Sigmoid colon (tissue), 7 donors: ENCODE measurements around the gene STXBP3. TPM values are rescaled to one million over a fixed set of nuclear protein-coding genes. Genes with fewer than 3 reads are reported as not detected.
A peak's percentile ranks its signal among the peaks of the same experiment; 100 is the strongest.

ENCODE experiments used
- DNase-seq: peaks from one replicate; pipeline ENCODE4 v3.0.0-alpha.2; 2019
- H3K27ac ChIP-seq, 4 donors: fragments of 200-600 bp; sonication (generic); one replicate each; pipeline ENCODE4 v1.5.1; 2016 to 2019; ENCODE audit warnings: mild to moderate bottlenecking in 1 of 4
- H3K27me3 ChIP-seq, 3 donors: fragments of 200-600 bp; sonication (generic); one replicate each; pipeline ENCODE4 v1.5.1; 2019; ENCODE audit warnings: mild to moderate bottlenecking in 1 of 3
- H3K36me3 ChIP-seq, 4 donors: fragments of 200-600 bp; sonication (generic); one replicate each; pipeline ENCODE4 v1.5.1; 2016 to 2019
- H3K4me1 ChIP-seq, 4 donors: fragments of 200-600 bp; sonication (generic); one replicate each; pipeline ENCODE4 v1.5.1; 2017 to 2019
- H3K4me3 ChIP-seq, 4 donors: fragments of 200-600 bp; sonication (generic); one replicate each; pipeline ENCODE4 v1.5.1; 2017 to 2019; ENCODE audit warnings: mild to moderate bottlenecking in 2 of 4, moderate library complexity in 1 of 4
- H3K9me3 ChIP-seq, 4 donors: fragments of 200-600 bp in 3 of 4; sonication (generic) in 3 of 4; one replicate each; pipeline versions ENCODE4 v1.5.1 to v1.6.1; 2013 to 2019
- EP300 ChIP-seq, 4 donors: sonication (generic); formaldehyde crosslinking; IDR thresholded peaks; one replicate each; pipeline ENCODE4 v1.6.1; 2017; ENCODE audit warnings: antibody characterized with exemption in 4 of 4
- POLR2A ChIP-seq, 2 donors: fragments of 450-650 bp; IDR thresholded peaks; one replicate each; pipeline ENCODE4 v1.6.1; 2016; ENCODE audit warnings: antibody characterized with exemption in 2 of 2, mild to moderate bottlenecking in 2 of 2, moderate library complexity in 2 of 2
- POLR2AphosphoS5 ChIP-seq, 4 donors: sonication (generic); formaldehyde crosslinking; IDR thresholded peaks; one replicate each; pipeline ENCODE4 v1.6.1; 2017; ENCODE audit warnings: antibody characterized with exemption in 4 of 4
- WGBS, 2 donors: extraction: QIAGEN DNeasy Blood & Tissue Kit; methylation state at CpG; one replicate each; pipeline ENCODE4 v1.1.7; 2013; 5-methylcytosine and 5-hydroxymethylcytosine counted together
- intact Hi-C: fragments of 100-400 bp; cut with DNase I; formaldehyde crosslinking; loops from one replicate; pipeline ENCODE4 v1.15.1; 2023
- polyA plus RNA-seq, 3 donors: library from polyadenylated mRNA; stranded (reverse); fragments of 200-250 nt; gene quantifications; one replicate each; pipeline ENCODE4 v1.2.3, GENCODE V29; 2013
- total RNA-seq, 4 donors: library from RNA; depleted of rRNA; stranded (reverse); fragments of >200 nt; gene quantifications; one replicate each; pipeline ENCODE4 v1.1.0, GENCODE V29; 2016
- TF ChIP-seq, protein P1 (sequence below), 4 experiments: fragments of 450-650 bp in 3 of 4; fragments of 200-600 bp in 1 of 4; IDR thresholded peaks; one replicate each; pipeline ENCODE4 v1.5.1; 2016 to 2019; ENCODE audit warnings: antibody characterized with exemption in 4 of 4, mild to moderate bottlenecking in 3 of 4, moderate library complexity in 2 of 4
- donor health status: healthy with polysubstance abuse.
- donor health status: Bipolar disorder and iron deficiency.
- donor health status: healthy.

The STXBP3 gene
- total and polyA plus RNA-seq, 7 donors, result 30.3 to 105 (median 60.1) TPM

DNA sequence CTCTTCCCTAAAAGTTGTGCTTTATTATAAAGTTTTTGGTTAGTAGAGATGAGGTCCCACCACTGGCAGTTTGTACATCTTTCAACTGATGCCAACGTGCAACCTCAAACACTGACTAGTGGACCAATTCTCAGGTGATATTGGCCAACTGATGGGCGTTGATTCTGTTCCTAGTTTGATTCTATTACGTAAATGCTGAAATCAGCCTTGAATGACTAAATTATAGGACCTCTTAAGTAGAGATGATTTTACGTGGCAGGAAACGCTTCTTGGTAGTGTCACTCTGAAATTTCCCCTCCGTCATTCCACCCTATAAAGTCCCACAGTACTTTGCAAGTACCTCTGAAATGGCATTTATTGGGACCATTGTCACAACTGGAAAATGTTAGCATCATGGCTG, 42.5 kb upstream of the STXBP3 start:
- TF ChIP-seq POLR2AphosphoS5 (IDR thresholded peaks at IDR 0.05), result no peak
- TF ChIP-seq, protein P1, sequence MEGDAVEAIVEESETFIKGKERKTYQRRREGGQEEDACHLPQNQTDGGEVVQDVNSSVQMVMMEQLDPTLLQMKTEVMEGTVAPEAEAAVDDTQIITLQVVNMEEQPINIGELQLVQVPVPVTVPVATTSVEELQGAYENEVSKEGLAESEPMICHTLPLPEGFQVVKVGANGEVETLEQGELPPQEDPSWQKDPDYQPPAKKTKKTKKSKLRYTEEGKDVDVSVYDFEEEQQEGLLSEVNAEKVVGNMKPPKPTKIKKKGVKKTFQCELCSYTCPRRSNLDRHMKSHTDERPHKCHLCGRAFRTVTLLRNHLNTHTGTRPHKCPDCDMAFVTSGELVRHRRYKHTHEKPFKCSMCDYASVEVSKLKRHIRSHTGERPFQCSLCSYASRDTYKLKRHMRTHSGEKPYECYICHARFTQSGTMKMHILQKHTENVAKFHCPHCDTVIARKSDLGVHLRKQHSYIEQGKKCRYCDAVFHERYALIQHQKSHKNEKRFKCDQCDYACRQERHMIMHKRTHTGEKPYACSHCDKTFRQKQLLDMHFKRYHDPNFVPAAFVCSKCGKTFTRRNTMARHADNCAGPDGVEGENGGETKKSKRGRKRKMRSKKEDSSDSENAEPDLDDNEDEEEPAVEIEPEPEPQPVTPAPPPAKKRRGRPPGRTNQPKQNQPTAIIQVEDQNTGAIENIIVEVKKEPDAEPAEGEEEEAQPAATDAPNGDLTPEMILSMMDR (IDR thresholded peaks at IDR 0.05), result no peak
- TF ChIP-seq POLR2A (IDR thresholded peaks at IDR 0.05), result no peak
- no peak for TF ChIP-seq EP300 (IDR thresholded peaks at IDR 0.05)

DNA sequence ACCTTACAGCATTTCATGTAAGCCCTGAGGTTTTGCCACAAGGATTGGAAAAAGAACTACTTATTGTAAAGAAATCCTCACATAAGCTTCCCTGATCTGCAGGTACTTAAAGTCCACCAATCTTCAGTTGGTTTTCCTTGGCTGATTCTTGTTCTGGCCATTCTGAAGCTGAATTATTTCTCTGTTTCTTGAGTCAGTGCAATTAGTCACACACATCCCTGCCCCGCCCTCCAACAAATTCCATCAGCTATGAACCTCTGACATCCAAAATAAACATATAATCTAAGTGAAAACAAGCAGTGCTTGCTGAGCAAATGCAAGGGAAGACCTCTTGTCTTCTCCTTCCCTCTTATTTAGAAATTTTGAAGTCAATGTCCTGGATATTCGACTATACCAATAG, 42.0 kb upstream of the STXBP3 start:
- intact Hi-C loops, result no loop called here

More for the DNA sequence above, 42.5 kb upstream of the STXBP3 start:
- intact Hi-C loops, result no loop called here
- peaks cover 0 to 13% (median 10%) of the 10 kb centered on the region in 4 donors for H3K4me1 ChIP-seq
- no peak overlapping the region for H3K4me3 ChIP-seq
- peaks cover 3 to 30% (median 14%) of the 10 kb centered on the region in 4 donors for H3K36me3 ChIP-seq
- H3K27me3 ChIP-seq, result no peaks in the 10 kb centered on the region
- no peak overlapping the region for H3K27ac ChIP-seq
- 68 to 69% methylated on average over 6 of the region's 6 CpGs for WGBS, 2 donors
- no peak for DNase-seq
- no peaks in the 10 kb centered on the region for H3K9me3 ChIP-seq

DNA sequence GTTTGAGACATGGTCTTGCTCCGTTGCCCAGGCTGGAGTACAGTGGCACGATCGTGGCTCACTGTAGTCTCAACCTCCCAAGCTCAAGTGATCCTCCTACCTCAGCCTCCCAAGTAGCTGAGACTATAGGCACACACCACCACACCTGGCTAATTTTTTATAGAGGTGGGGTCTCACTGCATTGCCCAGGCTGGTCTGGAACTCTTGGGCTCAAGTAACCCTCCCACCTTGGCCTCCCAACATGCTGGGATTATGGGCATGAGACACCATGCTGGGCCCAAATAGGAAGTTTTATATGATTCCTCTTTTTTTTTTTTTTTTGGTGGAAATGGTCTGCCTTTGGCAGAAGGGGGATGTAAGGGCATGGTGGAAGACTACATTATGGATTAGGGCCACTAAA, 39.8 kb upstream of the STXBP3 start:
- Histone ChIP-seq H3K36me3 (peaks cover 0 to 4% (median 0%) of the 10 kb centered on the region in 4 donors), H3K9me3 (no peaks in the 10 kb centered on the region), H3K4me1 (peaks cover 0 to 13% (median 10%) of the 10 kb centered on the region in 4 donors), H3K27ac (no peak overlapping the region), H3K4me3 (no peak overlapping the region), H3K27me3 (no peaks in the 10 kb centered on the region)
- WGBS, 2 donors, result 93 to 98% methylated on average over 3 of the region's 3 CpGs
- TF ChIP-seq POLR2AphosphoS5 (IDR thresholded peaks at IDR 0.05) (no peak), EP300 (IDR thresholded peaks at IDR 0.05) (no peak), POLR2A (IDR thresholded peaks at IDR 0.05) (no peak)
- TF ChIP-seq, protein P1 (IDR thresholded peaks at IDR 0.05), result no peak
- no peak for DNase-seq
- intact Hi-C loops, result no loop called here

More for the DNA sequence above, 42.0 kb upstream of the STXBP3 start:
- Histone ChIP-seq H3K36me3 (peaks cover 0 to 24% (median 8%) of the 10 kb centered on the region in 4 donors), H3K27ac (no peak overlapping the region), H3K9me3 (no peaks in the 10 kb centered on the region), H3K4me3 (no peak overlapping the region), H3K27me3 (no peaks in the 10 kb centered on the region), H3K4me1 (peaks cover 0 to 13% (median 10%) of the 10 kb centered on the region in 4 donors)
- TF ChIP-seq POLR2A (IDR thresholded peaks at IDR 0.05) (no peak), POLR2AphosphoS5 (IDR thresholded peaks at IDR 0.05) (peak in 1 of 4 donors; percentile 14)
- TF ChIP-seq, protein P1 (IDR thresholded peaks at IDR 0.05), result no peak
- DNase-seq, result no peak
- 26 to 65% methylated on average over 2 of the region's 2 CpGs for WGBS, 2 donors

DNA sequence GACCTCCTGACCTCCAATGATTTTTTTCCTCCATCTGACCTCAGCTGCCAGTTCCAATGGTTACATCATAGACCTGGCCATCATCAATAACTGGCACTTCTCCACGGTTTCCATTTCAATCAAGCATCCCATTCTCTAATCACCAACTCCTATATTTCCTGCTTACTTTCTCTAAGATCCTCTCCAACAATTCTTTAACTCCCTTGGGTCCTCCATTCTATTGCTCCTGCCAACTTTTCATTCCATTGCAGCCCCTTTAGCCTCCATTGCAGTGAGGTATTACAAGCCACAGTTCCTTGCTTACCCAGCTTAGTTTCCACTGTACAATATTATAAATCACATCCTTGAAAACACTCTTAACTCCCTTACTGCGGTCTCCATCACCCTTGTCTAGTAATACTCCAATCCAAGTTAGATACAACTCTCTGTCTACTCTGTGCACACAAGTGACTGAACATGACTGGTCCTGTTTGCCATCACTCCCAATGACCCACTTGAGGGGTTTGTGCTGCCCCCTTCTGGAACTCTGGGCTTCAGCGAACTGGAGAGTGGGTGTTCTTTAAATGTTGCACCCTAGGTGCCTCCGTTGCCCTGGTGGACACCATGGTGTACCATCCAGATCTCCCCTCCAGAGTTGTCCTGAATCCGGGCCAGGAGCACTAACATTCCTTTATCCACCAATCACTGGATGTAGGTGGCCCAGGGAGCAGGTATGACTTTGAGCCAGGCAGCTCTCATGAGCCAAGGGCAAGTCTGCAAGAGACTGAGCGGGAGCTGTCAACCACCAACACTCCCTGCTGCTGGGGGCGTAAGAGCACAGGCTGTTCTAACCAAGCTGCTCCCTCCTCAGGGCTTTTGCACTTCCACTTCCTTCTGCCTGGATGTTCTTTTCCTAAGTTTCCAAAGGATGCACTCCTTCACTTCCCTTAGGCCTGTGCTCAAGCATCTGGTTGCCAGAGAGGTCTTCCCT, 37.5 kb upstream of the STXBP3 start:
- peaks cover 0 to 13% (median 9%) of the 10 kb centered on the region in 4 donors for H3K4me1 ChIP-seq
- no peaks in the 10 kb centered on the region for H3K27me3 ChIP-seq
- TF ChIP-seq POLR2A (IDR thresholded peaks at IDR 0.05), result no peak
- no peak for TF ChIP-seq EP300 (IDR thresholded peaks at IDR 0.05)
- TF ChIP-seq POLR2AphosphoS5 (IDR thresholded peaks at IDR 0.05), result no peak
- TF ChIP-seq, protein P1 (IDR thresholded peaks at IDR 0.05), result no peak
- intact Hi-C loops, result no loop called here
- DNase-seq, result no peak
- 76 to 83% methylated on average over 7 of the region's 7 CpGs for WGBS, 2 donors
- no peaks in the 10 kb centered on the region for H3K36me3 ChIP-seq
- no peak overlapping the region for H3K4me3 ChIP-seq
- H3K9me3 ChIP-seq, result no peaks in the 10 kb centered on the region
- H3K27ac ChIP-seq, result no peak overlapping the region
